ENCODE results near the gene FXYD7. TPM values are rescaled to one million over a fixed set of nuclear protein-coding genes. Genes with fewer than 3 reads are reported as not detected.
A peak's percentile ranks its signal among the peaks of the same experiment; 100 is the strongest.

FXYD7 gene
- total and polyA plus RNA-seq, 9 of the 15 experiments (the other 6 are each of a cell fraction or from before 2014, with no cell fraction given) = 0.10 to 0.80 (median 0.31) TPM; not detected in 3

DNA sequence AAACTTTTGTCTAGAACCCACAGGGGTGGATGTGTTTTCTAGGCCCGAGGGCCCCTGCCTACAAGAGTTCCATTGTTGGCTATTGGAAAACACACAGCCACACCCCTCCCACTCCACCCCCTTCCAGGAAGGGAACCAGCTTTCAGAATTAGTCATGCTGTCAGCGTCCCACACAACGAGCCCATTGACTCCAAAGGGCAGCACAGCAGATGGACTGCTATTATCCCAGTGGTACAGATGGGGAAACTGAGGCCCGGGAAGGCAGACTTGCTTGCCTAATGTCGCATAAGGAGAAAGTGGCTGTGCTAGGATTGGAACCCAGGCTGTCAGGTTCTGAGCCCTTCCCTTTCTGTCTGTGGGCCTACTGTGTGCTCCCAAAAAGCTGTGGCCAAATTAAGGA, 35.5 kb upstream of the FXYD7 start (continued):
- TF ChIP-seq PHF8 (IDR thresholded peaks at IDR 0.05; ENCODE audit: borderline replicate concordance, low read length) = no peak
- TF ChIP-seq ZZZ3 (IDR thresholded peaks at IDR 0.05) = no peak
- no peak for TF ChIP-seq SP1 (CRISPR knock-in tag; IDR thresholded peaks at IDR 0.05)
- TF ChIP-seq NFIX (CRISPR knock-in tag; IDR thresholded peaks at IDR 0.05; ENCODE audit: low read depth) = no peak
- TF ChIP-seq HDGF (IDR thresholded peaks at IDR 0.05) = no peak
- TF ChIP-seq MECOM (CRISPR knock-in tag; IDR thresholded peaks at IDR 0.05) = no peak
- TF ChIP-seq ZNF444 (CRISPR knock-in tag; IDR thresholded peaks at IDR 0.05) = no peak
- TF ChIP-seq DPF2 (IDR thresholded peaks at IDR 0.05) = peak; percentile 53; the same call in 1 of the 2 replicates
- TF ChIP-seq, protein P1, sequence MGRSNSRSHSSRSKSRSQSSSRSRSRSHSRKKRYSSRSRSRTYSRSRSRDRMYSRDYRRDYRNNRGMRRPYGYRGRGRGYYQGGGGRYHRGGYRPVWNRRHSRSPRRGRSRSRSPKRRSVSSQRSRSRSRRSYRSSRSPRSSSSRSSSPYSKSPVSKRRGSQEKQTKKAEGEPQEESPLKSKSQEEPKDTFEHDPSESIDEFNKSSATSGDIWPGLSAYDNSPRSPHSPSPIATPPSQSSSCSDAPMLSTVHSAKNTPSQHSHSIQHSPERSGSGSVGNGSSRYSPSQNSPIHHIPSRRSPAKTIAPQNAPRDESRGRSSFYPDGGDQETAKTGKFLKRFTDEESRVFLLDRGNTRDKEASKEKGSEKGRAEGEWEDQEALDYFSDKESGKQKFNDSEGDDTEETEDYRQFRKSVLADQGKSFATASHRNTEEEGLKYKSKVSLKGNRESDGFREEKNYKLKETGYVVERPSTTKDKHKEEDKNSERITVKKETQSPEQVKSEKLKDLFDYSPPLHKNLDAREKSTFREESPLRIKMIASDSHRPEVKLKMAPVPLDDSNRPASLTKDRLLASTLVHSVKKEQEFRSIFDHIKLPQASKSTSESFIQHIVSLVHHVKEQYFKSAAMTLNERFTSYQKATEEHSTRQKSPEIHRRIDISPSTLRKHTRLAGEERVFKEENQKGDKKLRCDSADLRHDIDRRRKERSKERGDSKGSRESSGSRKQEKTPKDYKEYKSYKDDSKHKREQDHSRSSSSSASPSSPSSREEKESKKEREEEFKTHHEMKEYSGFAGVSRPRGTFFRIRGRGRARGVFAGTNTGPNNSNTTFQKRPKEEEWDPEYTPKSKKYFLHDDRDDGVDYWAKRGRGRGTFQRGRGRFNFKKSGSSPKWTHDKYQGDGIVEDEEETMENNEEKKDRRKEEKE (IDR thresholded peaks at IDR 0.05; ENCODE audit: borderline replicate concordance in 1 of 2, control insufficient read depth in 1 of 2, low read depth in 2 of 2, low read length in 1 of 2) = no peak
- TF ChIP-seq, protein P2, sequence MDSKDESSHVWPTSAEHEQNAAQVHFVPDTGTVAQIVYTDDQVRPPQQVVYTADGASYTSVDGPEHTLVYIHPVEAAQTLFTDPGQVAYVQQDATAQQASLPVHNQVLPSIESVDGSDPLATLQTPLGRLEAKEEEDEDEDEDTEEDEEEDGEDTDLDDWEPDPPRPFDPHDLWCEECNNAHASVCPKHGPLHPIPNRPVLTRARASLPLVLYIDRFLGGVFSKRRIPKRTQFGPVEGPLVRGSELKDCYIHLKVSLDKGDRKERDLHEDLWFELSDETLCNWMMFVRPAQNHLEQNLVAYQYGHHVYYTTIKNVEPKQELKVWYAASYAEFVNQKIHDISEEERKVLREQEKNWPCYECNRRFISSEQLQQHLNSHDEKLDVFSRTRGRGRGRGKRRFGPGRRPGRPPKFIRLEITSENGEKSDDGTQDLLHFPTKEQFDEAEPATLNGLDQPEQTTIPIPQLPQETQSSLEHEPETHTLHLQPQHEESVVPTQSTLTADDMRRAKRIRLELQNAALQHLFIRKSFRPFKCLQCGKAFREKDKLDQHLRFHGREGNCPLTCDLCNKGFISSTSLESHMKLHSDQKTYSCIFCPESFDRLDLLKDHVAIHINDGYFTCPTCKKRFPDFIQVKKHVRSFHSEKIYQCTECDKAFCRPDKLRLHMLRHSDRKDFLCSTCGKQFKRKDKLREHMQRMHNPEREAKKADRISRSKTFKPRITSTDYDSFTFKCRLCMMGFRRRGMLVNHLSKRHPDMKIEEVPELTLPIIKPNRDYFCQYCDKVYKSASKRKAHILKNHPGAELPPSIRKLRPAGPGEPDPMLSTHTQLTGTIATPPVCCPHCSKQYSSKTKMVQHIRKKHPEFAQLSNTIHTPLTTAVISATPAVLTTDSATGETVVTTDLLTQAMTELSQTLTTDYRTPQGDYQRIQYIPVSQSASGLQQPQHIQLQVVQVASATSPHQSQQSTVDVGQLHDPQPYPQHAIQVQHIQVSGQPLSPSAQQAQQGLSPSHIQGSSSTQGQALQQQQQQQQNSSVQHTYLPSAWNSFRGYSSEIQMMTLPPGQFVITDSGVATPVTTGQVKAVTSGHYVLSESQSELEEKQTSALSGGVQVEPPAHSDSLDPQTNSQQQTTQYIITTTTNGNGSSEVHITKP (IDR thresholded peaks at IDR 0.05; ENCODE audit: partially characterized antibody) = peak; percentile 12
- TF ChIP-seq NFIC (IDR thresholded peaks at IDR 0.05) = no peak
- TF ChIP-seq ZNF699 (CRISPR knock-in tag; IDR thresholded peaks at IDR 0.05; ENCODE audit: insufficient replicate concordance) = no peak
- TF ChIP-seq POU5F1 (IDR thresholded peaks at IDR 0.05; ENCODE audit: borderline replicate concordance, low read depth, low read length, partially characterized antibody) = no peak
- TF ChIP-seq ZNF644 (tag; IDR thresholded peaks at IDR 0.05; ENCODE audit: low read depth) = no peak
- TF ChIP-seq, protein P3, sequence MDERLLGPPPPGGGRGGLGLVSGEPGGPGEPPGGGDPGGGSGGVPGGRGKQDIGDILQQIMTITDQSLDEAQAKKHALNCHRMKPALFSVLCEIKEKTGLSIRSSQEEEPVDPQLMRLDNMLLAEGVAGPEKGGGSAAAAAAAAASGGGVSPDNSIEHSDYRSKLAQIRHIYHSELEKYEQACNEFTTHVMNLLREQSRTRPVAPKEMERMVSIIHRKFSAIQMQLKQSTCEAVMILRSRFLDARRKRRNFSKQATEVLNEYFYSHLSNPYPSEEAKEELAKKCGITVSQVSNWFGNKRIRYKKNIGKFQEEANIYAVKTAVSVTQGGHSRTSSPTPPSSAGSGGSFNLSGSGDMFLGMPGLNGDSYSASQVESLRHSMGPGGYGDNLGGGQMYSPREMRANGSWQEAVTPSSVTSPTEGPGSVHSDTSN (CRISPR knock-in tag; IDR thresholded peaks at IDR 0.05; ENCODE audit: low read depth) = no peak
- TF ChIP-seq, protein P3 (tag; conservative IDR thresholded peaks at IDR 0.05; ENCODE audit: low read depth) = peak; percentile 56
- no peak for TF ChIP-seq YY1 (IDR thresholded peaks at IDR 0.05; ENCODE audit: borderline replicate concordance in 1 of 3, control insufficient read depth in 1 of 3, extremely low read depth in 1 of 3, insufficient read depth in 3 of 3, insufficient read length in 1 of 3, insufficient replicate concordance in 2 of 3, low read depth in 1 of 3, low read length in 2 of 3)
- peak in 1 of 2 experiments; percentile 19; a peak in 1 of 4 replicates for TF ChIP-seq KDM1A (IDR thresholded peaks at IDR 0.05)
- TF ChIP-seq ADNP (tag; IDR thresholded peaks at IDR 0.05) = no peak
- peak; percentile 85 for TF ChIP-seq EGR1 (conservative IDR thresholded peaks at IDR 0.05)
